ENCODE results near the gene CA5A.
"Not testable (repeated sequence)": the region's sequence is repeated elsewhere in the genome, so short reads cannot be mapped to it uniquely, and the experiment has no call there.

- not testable (repeated sequence) for TF ChIP-seq CTCF (conservative IDR thresholded peaks at IDR 0.05; ENCODE audit: low read depth, low read length); RCOR1 (IDR thresholded peaks at IDR 0.05; ENCODE audit: insufficient replicate concordance, low read length); ELK1 (IDR thresholded peaks at IDR 0.05; ENCODE audit: borderline replicate concordance, low read depth, low read length); USF2 (IDR thresholded peaks at IDR 0.05; ENCODE audit: low read depth, low read length)
Observed at GRCh38 chr16:87936016-87936374, 334 bp downstream of the CA5A start.

All from IMR-90 (cell line).